ENCODE measurements around the gene OSBP2. TPM values are rescaled to one million over a fixed set of nuclear protein-coding genes. Genes with fewer than 3 reads are reported as not detected.

The OSBP2 gene, protein sequence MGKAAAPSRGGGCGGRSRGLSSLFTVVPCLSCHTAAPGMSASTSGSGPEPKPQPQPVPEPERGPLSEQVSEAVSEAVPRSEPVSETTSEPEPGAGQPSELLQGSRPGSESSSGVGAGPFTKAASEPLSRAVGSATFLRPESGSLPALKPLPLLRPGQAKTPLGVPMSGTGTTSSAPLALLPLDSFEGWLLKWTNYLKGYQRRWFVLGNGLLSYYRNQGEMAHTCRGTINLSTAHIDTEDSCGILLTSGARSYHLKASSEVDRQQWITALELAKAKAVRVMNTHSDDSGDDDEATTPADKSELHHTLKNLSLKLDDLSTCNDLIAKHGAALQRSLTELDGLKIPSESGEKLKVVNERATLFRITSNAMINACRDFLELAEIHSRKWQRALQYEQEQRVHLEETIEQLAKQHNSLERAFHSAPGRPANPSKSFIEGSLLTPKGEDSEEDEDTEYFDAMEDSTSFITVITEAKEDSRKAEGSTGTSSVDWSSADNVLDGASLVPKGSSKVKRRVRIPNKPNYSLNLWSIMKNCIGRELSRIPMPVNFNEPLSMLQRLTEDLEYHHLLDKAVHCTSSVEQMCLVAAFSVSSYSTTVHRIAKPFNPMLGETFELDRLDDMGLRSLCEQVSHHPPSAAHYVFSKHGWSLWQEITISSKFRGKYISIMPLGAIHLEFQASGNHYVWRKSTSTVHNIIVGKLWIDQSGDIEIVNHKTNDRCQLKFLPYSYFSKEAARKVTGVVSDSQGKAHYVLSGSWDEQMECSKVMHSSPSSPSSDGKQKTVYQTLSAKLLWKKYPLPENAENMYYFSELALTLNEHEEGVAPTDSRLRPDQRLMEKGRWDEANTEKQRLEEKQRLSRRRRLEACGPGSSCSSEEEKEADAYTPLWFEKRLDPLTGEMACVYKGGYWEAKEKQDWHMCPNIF
- total RNA-seq, result 4.0 and 6.2 TPM in 2 replicates

DNA sequence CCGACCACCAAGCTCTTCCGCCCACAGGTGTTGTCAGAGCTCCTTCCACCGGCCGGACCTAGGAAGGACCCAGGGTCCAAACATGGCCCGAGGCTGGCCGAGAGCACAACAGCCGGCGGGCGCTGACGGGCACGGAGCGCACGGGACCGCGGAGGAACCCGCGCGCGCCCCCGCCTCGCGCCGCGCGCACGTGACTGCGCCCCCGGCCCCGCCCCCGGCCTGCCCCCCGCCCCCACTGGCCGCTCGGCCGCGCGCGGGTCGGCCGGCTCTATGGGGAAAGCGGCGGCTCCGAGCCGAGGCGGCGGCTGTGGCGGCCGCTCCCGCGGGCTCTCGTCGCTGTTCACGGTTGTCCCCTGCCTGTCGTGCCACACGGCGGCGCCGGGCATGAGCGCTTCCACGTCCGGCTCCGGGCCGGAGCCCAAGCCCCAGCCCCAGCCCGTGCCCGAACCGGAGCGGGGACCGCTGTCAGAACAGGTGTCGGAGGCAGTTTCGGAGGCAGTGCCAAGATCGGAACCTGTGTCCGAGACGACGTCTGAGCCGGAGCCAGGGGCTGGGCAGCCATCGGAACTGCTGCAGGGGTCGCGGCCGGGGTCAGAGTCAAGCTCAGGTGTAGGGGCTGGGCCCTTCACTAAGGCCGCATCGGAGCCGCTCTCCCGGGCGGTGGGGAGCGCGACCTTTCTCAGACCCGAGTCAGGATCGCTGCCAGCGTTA lies at the start of gene OSBP2:
OSBP2 (plus strand) TSS at position 235 of the 711 bp plus-strand sequence; CDS start at position 271, 36 bp downstream.

DNA sequence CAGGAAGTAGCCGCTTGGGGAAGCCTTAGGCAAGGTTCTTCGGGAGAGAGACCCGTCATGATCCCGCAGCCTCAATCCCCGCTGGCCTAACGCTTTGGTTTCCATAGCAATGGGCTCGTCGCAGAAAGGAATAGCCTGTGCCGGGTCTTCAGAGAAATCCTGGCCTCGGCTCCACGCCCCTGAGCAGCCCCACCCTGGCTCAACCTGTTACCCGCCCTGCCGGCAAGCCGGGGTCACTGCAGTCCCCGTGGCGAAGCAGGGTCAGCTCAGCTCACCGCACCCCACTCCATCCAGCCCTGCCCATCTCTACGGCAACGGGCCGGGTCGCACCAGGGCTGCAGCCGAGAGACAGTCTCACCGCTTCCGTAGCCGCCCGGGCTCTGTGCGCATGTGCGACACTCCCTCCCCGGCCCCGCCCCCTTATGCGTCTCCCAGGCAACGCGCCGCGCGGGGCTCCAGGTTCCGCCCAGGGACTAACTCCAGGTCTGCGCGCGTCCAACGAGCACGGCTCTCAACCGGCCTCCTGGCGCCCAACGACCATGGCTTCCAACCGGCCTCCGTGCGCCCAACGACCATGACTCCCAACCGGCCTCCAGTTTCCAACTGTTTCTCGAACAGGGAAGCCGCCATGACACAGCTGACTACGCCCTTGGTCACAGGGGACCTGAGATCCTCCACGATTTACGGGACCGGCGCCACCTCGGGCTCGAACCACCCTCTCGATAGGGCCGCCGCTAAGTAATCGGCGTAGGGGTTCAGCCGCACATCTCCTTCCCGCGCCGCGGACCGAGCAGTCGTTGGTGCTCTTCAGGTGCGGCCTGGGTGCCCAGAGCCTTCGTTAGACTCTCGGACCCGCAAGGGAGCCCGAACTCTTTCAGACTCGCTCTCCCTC lies 26.9 kb upstream of the OSBP2 start, which contains the start of gene DUSP18:
DUSP18 (minus strand) TSS at position 382 of the 892 bp plus-strand sequence. CDS start 3,872 bp downstream, outside the sequence.

Other genes with a start within 250 kb of the OSBP2 start
- gene SEC14L3, start 222.9 kb upstream of the OSBP2 start, total RNA-seq, result not detected in 2 replicates
- gene SEC14L4, start 189.2 kb upstream of the OSBP2 start, total RNA-seq, result 0.12 TPM in 1 of 2 replicates, not detected in the other
- 1.4 and 1.7 TPM in 2 replicates for gene SEC14L6, start 148.1 kb upstream of the OSBP2 start, total RNA-seq
- gene GAL3ST1, start 120.2 kb upstream of the OSBP2 start, total RNA-seq, result 0.11 TPM in 1 of 2 replicates, not detected in the other
- gene PES1, start 103.0 kb upstream of the OSBP2 start, total RNA-seq, result 92.1 and 104 TPM in 2 replicates
- 2.3 and 3.4 TPM in 2 replicates for gene TCN2, start 87.7 kb upstream of the OSBP2 start, total RNA-seq
- 15.5 and 27.8 TPM in 2 replicates for gene SLC35E4, start 59.1 kb upstream of the OSBP2 start, total RNA-seq
- gene DUSP18, start 27.0 kb upstream of the OSBP2 start, total RNA-seq, result 10.7 and 13.5 TPM in 2 replicates